Vagina (tissue), 2 donors: Measurements from ENCODE around the gene LMOD1. TPM values are rescaled to one million over a fixed set of nuclear protein-coding genes. Genes with fewer than 3 reads are reported as not detected.

Experiments used
- DNase-seq, 2 donors: peaks; one replicate each; pipeline ENCODE4 v3.0.0-alpha.2; 2017; ENCODE audit errors: extremely low spot score in 2 of 2
- H3K27ac ChIP-seq: fragments of 200-600 bp; sonication (generic); one replicate; pipeline ENCODE4 v1.5.1; 2019
- H3K27me3 ChIP-seq: fragments of 200-600 bp; sonication (generic); one replicate; pipeline ENCODE4 v1.5.1; 2019
- H3K36me3 ChIP-seq, 2 donors: fragments of 200-600 bp; sonication (generic); one replicate each; pipeline ENCODE4 v1.5.1; 2017 to 2019
- H3K4me1 ChIP-seq: fragments of 200-600 bp; sonication (generic); one replicate; pipeline ENCODE4 v1.5.1; 2019
- H3K4me3 ChIP-seq, 2 donors: fragments of 200-600 bp; sonication (generic); 1 replicate in 1 of 2; 2 replicates in 1 of 2; pipeline ENCODE4 v1.5.1; 2016 to 2019
- H3K9me3 ChIP-seq: fragments of 200-600 bp; sonication (generic); one replicate; pipeline ENCODE4 v1.5.1; 2019
- POLR2A ChIP-seq, 2 donors: fragments of 450-650 bp; IDR thresholded peaks; one replicate each; pipeline ENCODE4 v1.6.1; 2017; ENCODE audit warnings: antibody characterized with exemption in 2 of 2, mild to moderate bottlenecking in 2 of 2, moderate library complexity in 2 of 2
- POLR2AphosphoS5 ChIP-seq, 2 donors: sonication (generic); formaldehyde crosslinking; IDR thresholded peaks; one replicate each; pipeline ENCODE4 v1.9.0; 2017; ENCODE audit warnings: antibody characterized with exemption in 2 of 2, mild to moderate bottlenecking in 2 of 2, low read depth in 1 of 2; ENCODE audit not compliant: insufficient read depth in 1 of 2
- intact Hi-C: fragments of 100-400 bp; cut with DNase I; formaldehyde crosslinking; loops from one replicate; pipeline ENCODE4 v1.15.1; 2023
- total RNA-seq: library from RNA; depleted of rRNA; stranded (reverse); fragments of >200 nt; gene quantifications from one replicate; pipeline ENCODE4 v1.2.3, GENCODE V29; 2016
- TF ChIP-seq, protein P1 (sequence below), 3 experiments: fragments of 450-650 bp in 2 of 3; fragments of 200-600 bp in 1 of 3; sonication (generic) in 1 of 3; IDR thresholded peaks; one replicate each; pipeline ENCODE4 v1.5.1; 2017 to 2019; ENCODE audit warnings: antibody characterized with exemption in 3 of 3, mild to moderate bottlenecking in 2 of 3, moderate library complexity in 2 of 3

Gene LMOD1
- total RNA-seq, 1 donor from 2014 or later, result 107 TPM

DNA sequence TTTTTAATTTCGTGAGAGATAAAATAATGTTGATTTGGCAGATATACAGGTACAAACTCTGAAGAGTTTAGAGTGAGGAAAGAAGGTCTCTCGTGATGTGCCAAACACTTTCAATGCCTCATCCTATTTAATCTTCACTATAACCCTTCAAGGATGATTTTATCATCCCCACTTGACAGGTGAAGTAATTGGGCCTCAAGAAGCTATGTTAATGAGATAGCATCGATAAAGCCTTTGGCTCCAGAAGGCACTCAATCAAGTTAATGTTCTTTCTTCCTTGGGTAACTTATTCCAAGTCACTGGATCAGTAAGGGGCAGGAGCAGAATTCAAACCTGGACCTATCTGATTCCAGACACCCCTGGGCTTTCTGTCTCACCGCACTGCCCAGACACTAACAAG is 7.2 kb downstream of the LMOD1 start:
- Histone ChIP-seq H3K27me3 (no peaks in the 10 kb centered on the region), H3K9me3 (no peaks in the 10 kb centered on the region), H3K4me3 (peak overlapping the region; percentile 10 to 25), H3K36me3 (no peaks in the 10 kb centered on the region), H3K27ac (peak overlapping the region; percentile 88), H3K4me1 (peaks cover 46% of the 10 kb centered on the region)
- TF ChIP-seq, protein P1, sequence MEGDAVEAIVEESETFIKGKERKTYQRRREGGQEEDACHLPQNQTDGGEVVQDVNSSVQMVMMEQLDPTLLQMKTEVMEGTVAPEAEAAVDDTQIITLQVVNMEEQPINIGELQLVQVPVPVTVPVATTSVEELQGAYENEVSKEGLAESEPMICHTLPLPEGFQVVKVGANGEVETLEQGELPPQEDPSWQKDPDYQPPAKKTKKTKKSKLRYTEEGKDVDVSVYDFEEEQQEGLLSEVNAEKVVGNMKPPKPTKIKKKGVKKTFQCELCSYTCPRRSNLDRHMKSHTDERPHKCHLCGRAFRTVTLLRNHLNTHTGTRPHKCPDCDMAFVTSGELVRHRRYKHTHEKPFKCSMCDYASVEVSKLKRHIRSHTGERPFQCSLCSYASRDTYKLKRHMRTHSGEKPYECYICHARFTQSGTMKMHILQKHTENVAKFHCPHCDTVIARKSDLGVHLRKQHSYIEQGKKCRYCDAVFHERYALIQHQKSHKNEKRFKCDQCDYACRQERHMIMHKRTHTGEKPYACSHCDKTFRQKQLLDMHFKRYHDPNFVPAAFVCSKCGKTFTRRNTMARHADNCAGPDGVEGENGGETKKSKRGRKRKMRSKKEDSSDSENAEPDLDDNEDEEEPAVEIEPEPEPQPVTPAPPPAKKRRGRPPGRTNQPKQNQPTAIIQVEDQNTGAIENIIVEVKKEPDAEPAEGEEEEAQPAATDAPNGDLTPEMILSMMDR (IDR thresholded peaks at IDR 0.05), result no peak
- no peak for TF ChIP-seq POLR2A (IDR thresholded peaks at IDR 0.05)
- no peak for TF ChIP-seq POLR2AphosphoS5 (IDR thresholded peaks at IDR 0.05; ENCODE audit: insufficient read depth in 1 of 2, low read depth in 1 of 2)
- DNase-seq, result no peak
- intact Hi-C loops, result no loop called here

DNA sequence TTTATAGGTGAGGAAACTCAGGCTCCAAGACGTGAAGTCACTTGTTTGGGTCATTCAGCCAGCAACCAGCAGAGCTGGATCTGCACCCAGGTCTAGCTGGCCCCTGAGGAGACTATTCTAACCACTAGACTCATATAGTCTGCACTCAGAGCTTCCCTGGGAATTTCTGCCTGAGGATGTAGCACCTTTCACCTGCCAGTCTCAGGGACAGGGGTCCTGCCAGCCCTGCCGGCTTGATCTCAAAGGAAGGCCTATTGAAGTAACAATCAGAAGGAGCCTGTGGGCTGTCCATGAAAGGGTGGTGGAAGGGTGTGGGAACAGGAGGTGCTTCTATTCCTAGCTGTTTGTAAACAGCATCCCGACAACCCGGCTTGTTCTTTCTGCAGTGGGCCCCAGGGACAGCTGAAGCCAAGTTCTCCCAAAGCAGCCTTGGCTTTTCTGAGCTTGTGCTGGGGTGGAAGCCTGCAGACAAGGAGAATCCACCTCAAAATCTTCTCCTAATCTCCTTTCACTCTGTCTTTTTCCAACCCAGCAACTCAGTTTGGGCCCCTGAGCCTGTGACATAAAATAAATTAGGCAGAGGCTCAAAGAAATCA is 7.8 kb downstream of the LMOD1 start:
- no peaks in the 10 kb centered on the region for H3K27me3 ChIP-seq
- H3K36me3 ChIP-seq, result no peaks in the 10 kb centered on the region
- TF ChIP-seq POLR2AphosphoS5 (IDR thresholded peaks at IDR 0.05; ENCODE audit: insufficient read depth in 1 of 2, low read depth in 1 of 2), result no peak
- no peak for TF ChIP-seq POLR2A (IDR thresholded peaks at IDR 0.05)
- TF ChIP-seq, protein P1 (IDR thresholded peaks at IDR 0.05), result no peak
- no peaks in the 10 kb centered on the region for H3K9me3 ChIP-seq
- H3K27ac ChIP-seq, result peak overlapping the region; percentile 88
- no peak for DNase-seq
- H3K4me1 ChIP-seq, result peaks cover 51% of the 10 kb centered on the region
- intact Hi-C loops, result no loop called here
- peak overlapping the region in 1 of 2 donors; percentile 21 for H3K4me3 ChIP-seq

DNA sequence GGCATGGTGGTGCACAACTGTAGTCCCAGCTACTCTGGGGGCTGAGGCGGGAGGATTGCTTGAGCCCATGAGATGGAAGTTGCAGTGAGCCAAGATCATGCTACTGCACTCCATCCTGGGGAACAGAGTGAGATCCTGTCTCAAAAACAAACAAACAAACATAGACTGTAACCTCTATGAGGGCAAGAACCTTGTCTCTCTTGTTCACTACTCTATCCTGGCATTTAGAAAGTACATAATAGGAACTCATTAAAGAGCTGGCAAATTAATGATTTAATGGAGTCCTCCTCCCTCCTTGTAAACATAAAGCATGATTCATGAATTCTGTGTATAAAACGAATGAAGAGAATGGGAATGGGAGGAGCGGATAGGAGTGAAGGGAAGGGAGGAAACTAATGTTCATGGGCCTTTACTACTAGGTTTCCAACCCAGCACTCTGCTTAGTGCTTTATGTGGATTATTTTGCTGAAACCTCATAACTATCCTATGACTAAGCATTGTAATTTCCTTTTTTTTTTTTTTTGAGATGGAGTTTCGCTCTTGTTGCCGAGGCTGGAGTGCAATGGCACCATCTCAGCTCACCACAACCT is 8.6 kb downstream of the LMOD1 start:
- TF ChIP-seq POLR2A (IDR thresholded peaks at IDR 0.05) (no peak), POLR2AphosphoS5 (IDR thresholded peaks at IDR 0.05; ENCODE audit: insufficient read depth in 1 of 2, low read depth in 1 of 2) (peak in 1 of 2 donors; percentile 57)
- H3K4me3 ChIP-seq, result no peak overlapping the region
- no peak for DNase-seq
- H3K4me1 ChIP-seq, result peaks cover 51% of the 10 kb centered on the region
- intact Hi-C loops, result no loop called here
- no peaks in the 10 kb centered on the region for H3K36me3 ChIP-seq
- no peaks in the 10 kb centered on the region for H3K27me3 ChIP-seq
- H3K27ac ChIP-seq, result peak overlapping the region; percentile 88
- no peaks in the 10 kb centered on the region for H3K9me3 ChIP-seq

- H3K9me3 ChIP-seq, result no peaks in the 10 kb centered on the region
- H3K36me3 ChIP-seq, result no peaks in the 10 kb centered on the region
- H3K27me3 ChIP-seq, result no peaks in the 10 kb centered on the region
- H3K4me3 ChIP-seq, result no peak overlapping the region
- peaks cover 31% of the 10 kb centered on the region for H3K4me1 ChIP-seq
- peak overlapping the region; percentile 60 for H3K27ac ChIP-seq
- TF ChIP-seq POLR2A (IDR thresholded peaks at IDR 0.05), result no peak
- TF ChIP-seq, protein P1 (IDR thresholded peaks at IDR 0.05), result no peak
- no peak for TF ChIP-seq POLR2AphosphoS5 (IDR thresholded peaks at IDR 0.05; ENCODE audit: insufficient read depth in 1 of 2, low read depth in 1 of 2)
- no peak for DNase-seq
- intact Hi-C loops, result no loop called here
Observed at GRCh38 chr1:201933840-201934430, 12.4 kb downstream of the LMOD1 start.

GRCh38 chr1:201930803-201931202 is 15.5 kb downstream of the LMOD1 start:
- Histone ChIP-seq H3K9me3 (no peaks in the 10 kb centered on the region), H3K27ac (no peak overlapping the region), H3K27me3 (no peaks in the 10 kb centered on the region), H3K4me1 (peaks cover 18% of the 10 kb centered on the region), H3K36me3 (no peaks in the 10 kb centered on the region), H3K4me3 (no peak overlapping the region)
- no peak for DNase-seq
- intact Hi-C loops, result no loop called here
- TF ChIP-seq POLR2A (IDR thresholded peaks at IDR 0.05) (no peak), POLR2AphosphoS5 (IDR thresholded peaks at IDR 0.05; ENCODE audit: insufficient read depth in 1 of 2, low read depth in 1 of 2) (no peak)
- TF ChIP-seq, protein P1 (IDR thresholded peaks at IDR 0.05), result no peak
